SK-N-MC (cell line): Measurements from ENCODE around the gene SRRM4.

Source experiments
- EZH2 ChIP-seq: fragments of 200-600 bp; sonication (generic); IDR thresholded peaks from one replicate; pipeline ENCODE4 v1.6.1; 2017; ENCODE audit warnings: antibody characterized with exemption
- FOXP2 ChIP-seq: optimal IDR thresholded peaks from 2 replicates; pipeline ENCODE3; 2011; ENCODE audit warnings: mild to moderate bottlenecking, moderate library complexity; ENCODE audit not compliant: insufficient read depth; ENCODE audit errors: extremely low read length, control extremely low read depth
- POLR2AphosphoS5 ChIP-seq: IDR thresholded peaks from 2 replicates; pipeline ENCODE4 v1.6.1; 2012; ENCODE audit warnings: mild to moderate bottlenecking, low read depth, low read length, borderline replicate concordance

GRCh38 chr12:118958520-118958919 lies 22.8 kb upstream of the SRRM4 start:
- TF ChIP-seq EZH2 (no peak), POLR2AphosphoS5 (no peak), FOXP2 (no peak)
